Measurements from ENCODE around the gene CD248.

DNA sequence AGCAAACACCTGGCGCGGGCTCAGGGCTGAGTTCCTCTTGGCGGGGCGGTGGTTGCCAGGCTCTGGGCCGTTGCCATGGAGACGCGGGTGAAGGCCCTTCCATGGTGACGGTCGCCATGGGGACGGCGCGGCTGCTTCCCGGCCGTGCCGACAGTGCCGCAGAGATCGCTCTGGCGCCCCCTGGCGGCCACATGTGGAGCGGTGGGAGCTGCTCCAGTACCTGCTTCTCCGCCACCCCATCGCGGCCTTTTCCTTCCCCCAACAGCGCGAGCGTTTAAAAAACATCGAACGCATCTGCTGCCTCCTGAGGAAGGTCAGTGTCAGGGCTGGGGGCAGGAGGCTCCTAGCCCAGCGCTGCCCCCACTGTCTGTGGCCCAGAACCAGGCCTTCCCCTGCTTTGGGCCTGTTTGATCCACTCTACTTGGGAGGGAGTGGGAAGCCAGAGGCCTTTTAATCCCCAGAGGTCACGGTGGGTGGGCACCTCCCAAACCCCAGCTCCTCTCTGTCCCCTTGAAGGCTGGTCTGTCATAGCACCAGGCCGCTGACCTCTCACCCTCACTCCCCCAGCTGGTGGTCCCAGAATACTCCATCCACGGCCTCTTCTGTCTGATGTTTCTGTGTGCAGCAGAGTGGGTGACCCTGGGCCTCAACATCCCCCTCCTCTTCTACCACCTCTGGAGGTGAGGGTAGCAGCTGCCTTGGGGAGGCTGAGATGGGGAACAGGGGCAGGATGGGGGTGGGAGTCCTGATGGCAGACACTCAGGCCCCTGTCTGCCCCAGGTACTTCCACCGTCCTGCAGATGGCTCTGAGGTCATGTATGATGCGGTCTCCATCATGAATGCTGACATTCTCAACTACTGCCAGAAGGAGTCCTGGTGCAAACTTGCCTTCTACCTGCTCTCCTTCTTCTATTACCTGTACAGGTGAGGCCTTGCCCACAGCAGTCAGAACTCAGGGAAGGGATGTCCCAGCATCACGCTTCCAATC is 34.1 kb downstream of the CD248 start:
- TF ChIP-seq, protein P1, sequence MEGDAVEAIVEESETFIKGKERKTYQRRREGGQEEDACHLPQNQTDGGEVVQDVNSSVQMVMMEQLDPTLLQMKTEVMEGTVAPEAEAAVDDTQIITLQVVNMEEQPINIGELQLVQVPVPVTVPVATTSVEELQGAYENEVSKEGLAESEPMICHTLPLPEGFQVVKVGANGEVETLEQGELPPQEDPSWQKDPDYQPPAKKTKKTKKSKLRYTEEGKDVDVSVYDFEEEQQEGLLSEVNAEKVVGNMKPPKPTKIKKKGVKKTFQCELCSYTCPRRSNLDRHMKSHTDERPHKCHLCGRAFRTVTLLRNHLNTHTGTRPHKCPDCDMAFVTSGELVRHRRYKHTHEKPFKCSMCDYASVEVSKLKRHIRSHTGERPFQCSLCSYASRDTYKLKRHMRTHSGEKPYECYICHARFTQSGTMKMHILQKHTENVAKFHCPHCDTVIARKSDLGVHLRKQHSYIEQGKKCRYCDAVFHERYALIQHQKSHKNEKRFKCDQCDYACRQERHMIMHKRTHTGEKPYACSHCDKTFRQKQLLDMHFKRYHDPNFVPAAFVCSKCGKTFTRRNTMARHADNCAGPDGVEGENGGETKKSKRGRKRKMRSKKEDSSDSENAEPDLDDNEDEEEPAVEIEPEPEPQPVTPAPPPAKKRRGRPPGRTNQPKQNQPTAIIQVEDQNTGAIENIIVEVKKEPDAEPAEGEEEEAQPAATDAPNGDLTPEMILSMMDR (IDR thresholded peaks at IDR 0.05) = peak; percentile 90
- no peak for TF ChIP-seq CEBPB (IDR thresholded peaks at IDR 0.05)
